Measurements from ENCODE around the gene OSBP2. TPM values are rescaled to one million over a fixed set of nuclear protein-coding genes. Genes with fewer than 3 reads are reported as not detected.

Gene OSBP2
- total RNA-seq, 1 experiment from 2014 or later = 7.1 TPM

GRCh38 chr22:30763815-30764673 lies 69.4 kb downstream of the OSBP2 start:
- 0 out of 2 replicates have a peak overlapping the region, but pooled peaks have one; percentile 19 for H3K27ac ChIP-seq
- H3K9me3 ChIP-seq (ENCODE audit: insufficient read depth, low read depth) = no peaks in the 10 kb centered on the region
- peak overlapping the region; percentile 44 for H3K4me2 ChIP-seq
- H3K9me2 ChIP-seq (ENCODE audit: insufficient read depth) = no peaks in the 10 kb centered on the region
- no peaks in the 10 kb centered on the region for H4K20me1 ChIP-seq (ENCODE audit: insufficient read depth)
- no peaks in the 10 kb centered on the region for H3K79me2 ChIP-seq (ENCODE audit: low read depth)
- no peaks in the 10 kb centered on the region for H3K36me3 ChIP-seq (ENCODE audit: low read depth)
- peak; percentile 69 to 86 for DNase-seq
- ChIA-PET CTCF (interaction anchor here (0.6 to 2.2 kb wide), 7 partner anchors 39 to 158 kb away, joined by 3 to 29 read pairs (median 4); no protein-coding TSS in a partner anchor), POLR2A (ENCODE audit: unreplicated experiment) (no interaction called here)
- H3K4me1 ChIP-seq (replicated peaks; ENCODE audit: insufficient read depth) = peaks cover 8% of the 10 kb centered on the region
- intact Hi-C loops (cut with micrococcal nuclease; ENCODE audit: unreplicated experiment) = loop anchor here (1.0 to 5.0 kb wide), 4 partner anchors 67 to 323 kb away; no protein-coding TSS in a partner anchor
- BruUV-seq (replicated peaks) = no TSS peak
- H3K4me3 ChIP-seq = no peak overlapping the region
- TF ChIP-seq CTCF (conservative IDR thresholded peaks at IDR 0.05) (peak; percentile 94), EZH2 (IDR thresholded peaks at IDR 0.05; ENCODE audit: low read depth) (no peak)
- H3K27me3 ChIP-seq (ENCODE audit: insufficient read depth, low read depth) = no peaks in the 10 kb centered on the region
- H3F3A ChIP-seq (ENCODE audit: insufficient read depth, low read depth) = peaks cover 3% of the 10 kb centered on the region; the same call in 1 of the 2 replicates
- H2AFZ ChIP-seq = no peak overlapping the region

- BruUV-seq (replicated peaks) = no TSS peak
- CTCF ChIA-PET = interaction anchor here (0.6 kb wide), 1 partner anchor 314 kb away, joined by 3 read pairs; no protein-coding TSS in a partner anchor
These were observed 73.0 kb downstream of the OSBP2 start for GRCh38 chr22:30767661-30768060.

GRCh38 chr22:30770716-30771115 lies 76.0 kb downstream of the OSBP2 start:
- H3K4me1 ChIP-seq (replicated peaks; ENCODE audit: insufficient read depth) = no peaks in the 10 kb centered on the region
- CTCF ChIA-PET = interaction anchor here (0.6 to 0.7 kb wide), 2 partner anchors 121 to 225 kb away, joined by 3 to 5 read pairs; no protein-coding TSS in a partner anchor
- POLR2A ChIA-PET (ENCODE audit: unreplicated experiment) = no interaction called here
- H3K9me3 ChIP-seq (ENCODE audit: insufficient read depth, low read depth) = no peaks in the 10 kb centered on the region
- no peak overlapping the region for H3K4me2 ChIP-seq
- H4K20me1 ChIP-seq (ENCODE audit: insufficient read depth) = no peaks in the 10 kb centered on the region
- no peaks in the 10 kb centered on the region for H3K9me2 ChIP-seq (ENCODE audit: insufficient read depth)
- intact Hi-C loops (cut with micrococcal nuclease; ENCODE audit: unreplicated experiment) = no loop called here
- H3K79me2 ChIP-seq (ENCODE audit: low read depth) = no peaks in the 10 kb centered on the region
- H2AFZ ChIP-seq = no peak overlapping the region
- DNase-seq = no peak
- no peaks in the 10 kb centered on the region for H3F3A ChIP-seq (ENCODE audit: insufficient read depth, low read depth)
- H3K27me3 ChIP-seq (ENCODE audit: insufficient read depth, low read depth) = no peaks in the 10 kb centered on the region
- no peak overlapping the region for H3K4me3 ChIP-seq
- H3K27ac ChIP-seq = no peak overlapping the region
- TF ChIP-seq CTCF (conservative IDR thresholded peaks at IDR 0.05) (no peak), EZH2 (IDR thresholded peaks at IDR 0.05; ENCODE audit: low read depth) (no peak)
- no TSS peak for BruUV-seq (replicated peaks)
- H3K36me3 ChIP-seq (ENCODE audit: low read depth) = no peaks in the 10 kb centered on the region

More at GRCh38 chr22:30767661-30768060, 73.0 kb downstream of the OSBP2 start:
- H3K36me3 ChIP-seq (ENCODE audit: low read depth) = no peaks in the 10 kb centered on the region
- TF ChIP-seq EZH2 (IDR thresholded peaks at IDR 0.05; ENCODE audit: low read depth) (no peak), CTCF (conservative IDR thresholded peaks at IDR 0.05) (no peak)
- H2AFZ ChIP-seq = no peak overlapping the region
- no peaks in the 10 kb centered on the region for H3K27me3 ChIP-seq (ENCODE audit: insufficient read depth, low read depth)
- POLR2A ChIA-PET (ENCODE audit: unreplicated experiment) = interaction anchor here (0.7 kb wide), 1 partner anchor 269 kb away, joined by 4 read pairs; no protein-coding TSS in a partner anchor
- H3K79me2 ChIP-seq (ENCODE audit: low read depth) = no peaks in the 10 kb centered on the region
- intact Hi-C loops (cut with micrococcal nuclease; ENCODE audit: unreplicated experiment) = no loop called here
- H4K20me1 ChIP-seq (ENCODE audit: insufficient read depth) = no peaks in the 10 kb centered on the region
- DNase-seq = no peak
- H3F3A ChIP-seq (ENCODE audit: insufficient read depth, low read depth) = peaks cover 3% of the 10 kb centered on the region; the same call in 1 of the 2 replicates
- H3K4me3 ChIP-seq = no peak overlapping the region
- H3K4me2 ChIP-seq = no peak overlapping the region
- peaks cover 8% of the 10 kb centered on the region for H3K4me1 ChIP-seq (replicated peaks; ENCODE audit: insufficient read depth)
- H3K27ac ChIP-seq = no peak overlapping the region
- no peaks in the 10 kb centered on the region for H3K9me3 ChIP-seq (ENCODE audit: insufficient read depth, low read depth)
- no peaks in the 10 kb centered on the region for H3K9me2 ChIP-seq (ENCODE audit: insufficient read depth)

Measured in PC-9 (cell line).